Testis (tissue), 2 donors: ENCODE measurements around the gene PRIM1.

Experiments used
- CTCF ChIP-seq, 3 experiments: fragments of 450-650 bp in 2 of 3; fragments of 200-600 bp in 1 of 3; sonication (generic) in 1 of 3; IDR thresholded peaks; one replicate each; pipeline ENCODE4 v1.5.1; 2016 to 2019; ENCODE audit warnings: antibody characterized with exemption in 3 of 3, mild to moderate bottlenecking in 2 of 3, moderate library complexity in 1 of 3
- POLR2A ChIP-seq: fragments of 450-650 bp; IDR thresholded peaks from one replicate; pipeline ENCODE4 v1.6.1; 2017; ENCODE audit warnings: antibody characterized with exemption, mild to moderate bottlenecking, moderate library complexity

- TF ChIP-seq CTCF (IDR thresholded peaks at IDR 0.05) (no peak), POLR2A (no peak)
These were observed 9.7 kb upstream of the PRIM1 start for GRCh38 chr12:56761812-56762211.
